ENCODE data around the gene ENTHD1.
A peak's percentile ranks its signal among the peaks of the same experiment; 100 is the strongest.
"Not testable (repeated sequence)": the region's sequence is repeated elsewhere in the genome, so short reads cannot be mapped to it uniquely, and the experiment has no call there.

The ENTHD1 gene

DNA sequence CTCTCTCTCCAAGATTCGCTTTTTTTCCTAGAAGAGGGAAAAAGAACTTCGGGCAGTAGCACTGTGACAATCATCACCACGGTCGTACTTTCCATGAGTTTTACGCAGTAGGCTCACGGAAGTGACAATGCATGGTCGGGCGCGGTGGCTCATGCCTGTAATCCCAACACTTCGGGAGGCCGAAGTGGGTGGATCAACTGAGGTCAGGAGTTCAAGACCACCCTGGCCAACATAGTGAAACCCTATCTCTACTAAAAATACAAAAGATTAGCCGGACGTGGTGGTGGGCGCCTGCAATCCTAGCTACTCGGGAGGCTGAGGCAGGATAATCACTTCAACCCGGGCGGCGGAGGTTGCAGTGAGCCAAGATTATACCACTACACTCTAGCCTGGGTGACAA, 30.7 kb upstream of the ENTHD1 start:
- no peak for DNase-seq (ENCODE audit: low spot score)

GRCh38 chr22:39923696-39924095, 30.1 kb upstream of the ENTHD1 start:
- no peak for DNase-seq (ENCODE audit: low spot score)

DNA sequence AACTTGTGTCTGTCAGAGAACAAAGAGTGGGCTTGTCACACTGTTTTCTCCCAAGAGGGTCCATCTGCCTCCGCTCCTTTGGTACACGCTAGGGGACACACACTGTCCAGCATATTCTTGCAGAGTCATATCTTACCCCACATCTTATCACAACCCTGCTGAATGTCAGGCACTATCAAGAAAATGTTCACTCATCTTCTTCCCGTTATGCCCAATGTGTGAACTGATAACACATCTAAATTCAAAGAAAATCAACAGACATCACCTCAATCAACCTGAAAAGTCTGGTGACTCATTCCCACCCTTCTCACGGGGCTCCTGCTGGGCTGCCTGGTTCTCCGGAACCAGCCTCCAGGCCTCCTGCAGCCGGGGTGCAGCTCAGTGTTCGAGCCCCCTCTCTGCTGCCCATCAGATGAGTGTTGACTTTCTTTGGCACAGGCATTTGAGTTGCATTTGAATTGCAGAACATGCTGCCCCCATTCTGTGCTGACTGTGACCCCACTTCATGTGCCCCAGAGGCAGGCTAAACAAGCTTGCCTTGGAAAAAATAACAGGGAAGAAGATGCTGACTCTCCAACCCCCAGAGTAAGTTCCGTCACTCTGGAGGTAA, 26.7 kb upstream of the ENTHD1 start:
- no peak for DNase-seq (ENCODE audit: low spot score)

- DNase-seq (ENCODE audit: low spot score) = peak; percentile 5
Observed at GRCh38 chr22:39917776-39918495, 24.4 kb upstream of the ENTHD1 start.

GRCh38 chr22:39917197-39917643, 23.7 kb upstream of the ENTHD1 start:
- DNase-seq (ENCODE audit: low spot score) = no peak

DNA sequence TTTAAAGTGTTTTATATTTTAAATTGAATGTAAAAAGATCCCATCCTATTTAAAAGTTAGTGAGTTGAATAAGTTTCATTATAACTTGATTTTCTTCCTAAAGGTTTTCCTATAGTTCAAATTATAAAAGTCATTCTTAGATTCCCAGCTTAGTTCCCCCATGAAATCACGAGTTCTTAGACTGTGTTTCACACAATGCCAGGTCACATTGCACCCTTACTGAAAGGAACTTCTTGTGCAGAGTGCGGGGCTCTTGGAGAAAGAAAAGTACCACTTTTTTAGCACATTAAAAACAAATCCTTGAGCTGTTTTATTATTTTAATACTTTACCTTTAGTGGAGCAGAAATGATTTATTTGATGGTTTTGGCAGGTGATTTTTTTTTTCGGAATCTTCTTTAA, 22.9 kb upstream of the ENTHD1 start:
- DNase-seq (ENCODE audit: low spot score) = no peak

GRCh38 chr22:39915295-39915726, 21.8 kb upstream of the ENTHD1 start:
- no peak for DNase-seq (ENCODE audit: low spot score)

- DNase-seq (ENCODE audit: low spot score) = no peak
Observed at GRCh38 chr22:39914584-39914983, 21.0 kb upstream of the ENTHD1 start.

DNA sequence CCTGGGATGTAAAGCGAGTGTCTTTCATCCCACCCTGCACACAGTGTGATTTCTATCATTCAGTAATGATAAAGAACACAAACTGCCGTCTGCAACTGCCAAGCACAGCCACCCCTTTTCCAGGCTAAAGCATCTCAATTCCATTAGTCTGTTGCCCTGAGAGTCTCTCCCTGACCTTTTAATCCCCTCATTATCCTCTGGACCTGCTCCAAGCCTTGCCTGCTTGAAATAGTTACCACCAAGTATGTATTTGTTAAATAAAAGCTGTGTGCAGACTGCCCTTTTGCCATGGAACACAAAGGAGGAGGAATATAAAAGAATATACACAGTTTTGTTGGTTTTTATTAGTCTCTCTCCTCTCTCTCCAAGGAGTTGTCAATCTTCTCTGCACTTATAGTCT, 20.3 kb upstream of the ENTHD1 start:
- DNase-seq (ENCODE audit: low spot score) = no peak

DNA sequence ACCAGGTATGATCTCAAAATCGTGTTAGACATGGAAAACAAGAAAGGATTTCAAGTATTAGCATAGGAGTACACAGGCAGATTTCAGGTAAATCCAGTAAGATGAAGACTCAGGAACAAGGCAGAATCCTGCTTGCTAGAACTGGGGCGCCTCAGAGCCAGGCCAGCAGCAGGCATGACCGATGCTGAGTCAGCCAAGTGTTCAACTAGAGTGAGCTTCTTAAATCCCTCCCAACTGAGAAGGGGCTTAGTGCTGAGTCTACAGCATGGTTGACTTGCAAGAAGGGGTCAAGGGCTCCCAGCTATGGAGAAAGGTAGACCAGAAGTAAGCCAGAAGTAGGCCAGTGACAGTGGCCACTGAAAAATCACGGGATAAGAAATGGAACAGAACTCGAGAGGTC, 19.8 kb upstream of the ENTHD1 start:
- no peak for DNase-seq (ENCODE audit: low spot score)

DNA sequence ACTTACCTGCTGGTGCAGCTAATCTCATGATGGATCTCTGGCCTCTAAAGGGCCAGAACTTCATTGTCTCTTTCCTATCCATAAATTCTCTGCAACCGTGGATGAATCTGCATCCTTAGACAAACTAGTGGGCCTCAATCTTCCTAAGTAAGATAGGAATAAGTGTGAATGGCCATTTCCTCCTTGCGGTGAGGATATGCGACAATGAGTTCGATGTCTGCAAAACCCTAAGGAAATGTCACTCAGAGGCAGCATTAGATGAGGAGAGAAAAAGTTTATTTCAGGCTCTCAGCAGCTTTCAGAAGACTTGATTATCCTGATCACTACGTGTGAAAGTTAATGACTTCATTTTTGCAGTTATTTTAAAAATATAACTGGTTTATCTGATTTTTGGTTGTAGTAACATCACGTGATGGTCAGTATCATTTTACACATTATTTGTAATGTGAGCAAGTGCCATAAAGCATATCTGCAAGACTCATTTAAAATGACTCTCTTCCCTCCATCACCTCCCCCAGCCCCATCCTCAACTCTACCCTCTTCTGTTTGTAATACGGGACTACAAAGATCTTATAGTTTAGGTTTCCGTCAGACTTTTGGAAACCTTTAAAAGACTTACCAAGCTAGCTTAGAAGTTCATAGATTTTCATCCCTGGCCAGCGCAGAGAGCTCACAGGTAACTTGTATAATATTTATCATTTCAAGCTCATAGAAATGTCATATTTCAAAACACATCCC, 17.5 kb upstream of the ENTHD1 start:
- DNase-seq (ENCODE audit: low spot score) = no peak

DNA sequence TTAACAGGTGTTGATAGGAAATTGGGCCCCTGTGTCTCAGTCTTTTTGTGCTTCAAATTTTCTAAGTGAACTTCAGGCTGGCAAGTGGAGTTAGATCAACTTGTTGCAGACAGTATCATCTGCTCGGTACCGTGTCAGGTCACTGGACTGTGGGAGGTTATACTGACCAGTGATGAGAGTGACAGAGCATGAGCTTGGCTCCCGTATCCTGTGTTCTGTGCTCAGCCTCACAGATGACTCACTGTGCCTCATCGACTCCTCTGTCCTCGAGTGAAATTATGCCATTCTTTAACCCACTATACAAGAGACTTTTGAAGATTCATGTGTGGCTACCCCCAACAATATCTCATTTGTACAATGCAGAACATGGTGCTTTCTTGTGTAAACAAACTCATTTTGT, 15.2 kb upstream of the ENTHD1 start:
- peak; percentile 14 for DNase-seq (ENCODE audit: low spot score)

DNA sequence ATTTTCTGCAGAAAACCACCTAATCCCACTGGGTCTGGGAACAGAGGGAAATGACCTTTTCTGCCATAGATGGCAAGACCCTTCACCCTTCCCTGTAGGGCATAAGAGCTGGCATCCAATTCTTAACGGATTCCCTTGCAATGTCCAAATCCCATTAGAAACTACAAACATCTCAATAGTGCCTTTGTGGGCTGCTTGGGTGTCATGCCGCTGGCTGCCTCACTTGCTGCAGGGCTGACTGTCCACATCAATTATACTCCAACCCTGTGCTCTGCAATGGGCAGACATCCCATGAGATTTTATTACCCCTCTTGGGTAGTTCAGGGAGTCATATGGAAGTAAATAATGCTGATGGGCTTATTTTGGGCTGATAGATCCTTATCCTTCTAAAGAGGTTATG, 14.6 kb upstream of the ENTHD1 start:
- DNase-seq (ENCODE audit: low spot score) = no peak

DNA sequence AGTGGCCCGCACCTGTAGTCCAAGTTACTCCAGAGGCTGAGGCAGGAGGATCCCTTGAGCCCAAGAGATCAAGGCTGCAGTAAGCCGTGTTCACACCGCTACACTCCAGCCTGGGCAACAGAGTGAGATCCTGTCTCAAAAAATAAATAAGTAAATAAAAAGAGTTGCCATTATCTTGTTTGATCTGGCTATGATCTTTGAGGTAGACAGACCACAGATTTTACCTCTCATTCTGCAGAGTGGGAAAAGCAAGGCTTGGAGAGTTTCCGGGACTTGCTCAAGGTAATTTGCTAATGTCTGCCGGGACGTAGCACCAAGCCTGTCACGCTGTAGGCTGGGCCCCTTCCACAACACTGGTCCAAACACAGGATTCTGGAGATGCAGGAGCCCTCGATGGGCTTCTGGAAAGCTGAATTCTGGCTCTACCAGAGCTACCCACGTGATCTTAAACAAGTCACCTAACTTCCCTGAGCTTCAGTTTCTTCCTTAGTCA, 14.1 kb upstream of the ENTHD1 start:
- no peak for DNase-seq (ENCODE audit: low spot score)

GRCh38 chr22:39907047-39907446, 13.5 kb upstream of the ENTHD1 start:
- no peak for DNase-seq (ENCODE audit: low spot score)

DNA sequence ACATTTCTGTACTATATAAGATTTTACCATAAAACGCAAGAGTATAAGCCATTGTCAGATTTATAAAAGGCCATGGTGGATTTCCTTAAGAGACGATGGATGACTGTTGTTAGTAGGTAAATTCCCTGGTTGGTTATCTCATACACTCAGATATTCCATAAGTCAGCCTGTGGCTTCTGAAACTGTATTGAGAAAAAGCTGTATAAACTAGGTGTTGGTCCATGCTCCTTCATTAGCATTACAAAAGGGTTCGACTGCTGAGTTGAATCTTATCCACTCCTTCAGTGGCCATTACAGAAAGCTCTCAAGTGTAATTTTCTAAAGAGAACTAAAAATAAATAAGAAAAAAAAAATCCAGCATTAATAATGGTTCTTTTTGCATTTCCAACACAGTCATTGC, 12.6 kb upstream of the ENTHD1 start:
- DNase-seq (ENCODE audit: low spot score) = no peak

GRCh38 chr22:39905687-39906086, 12.1 kb upstream of the ENTHD1 start:
- DNase-seq (ENCODE audit: low spot score) = no peak

GRCh38 chr22:39904862-39905261, 11.3 kb upstream of the ENTHD1 start:
- no peak for DNase-seq (ENCODE audit: low spot score)

DNA sequence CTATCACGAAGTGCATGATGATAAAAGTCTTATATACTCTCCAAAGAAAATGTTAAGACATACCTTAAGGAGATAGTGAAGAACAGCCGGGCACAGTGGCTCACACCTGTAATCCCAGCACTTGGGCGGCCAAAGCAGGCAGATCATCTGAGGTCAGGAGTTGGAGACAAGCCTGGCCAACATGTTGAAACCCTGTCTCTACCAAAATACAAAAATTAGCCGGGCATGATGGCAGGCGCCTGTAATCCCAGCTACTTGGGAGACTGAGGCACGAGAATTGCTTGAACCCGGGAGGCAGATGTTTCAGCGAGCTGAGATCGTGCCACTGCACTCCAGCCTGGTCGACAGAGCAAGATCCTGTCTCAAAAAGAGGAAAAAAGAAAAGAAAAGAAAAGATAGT, 10.5 kb upstream of the ENTHD1 start:
- DNase-seq (ENCODE audit: low spot score) = not testable (repeated sequence)

DNA sequence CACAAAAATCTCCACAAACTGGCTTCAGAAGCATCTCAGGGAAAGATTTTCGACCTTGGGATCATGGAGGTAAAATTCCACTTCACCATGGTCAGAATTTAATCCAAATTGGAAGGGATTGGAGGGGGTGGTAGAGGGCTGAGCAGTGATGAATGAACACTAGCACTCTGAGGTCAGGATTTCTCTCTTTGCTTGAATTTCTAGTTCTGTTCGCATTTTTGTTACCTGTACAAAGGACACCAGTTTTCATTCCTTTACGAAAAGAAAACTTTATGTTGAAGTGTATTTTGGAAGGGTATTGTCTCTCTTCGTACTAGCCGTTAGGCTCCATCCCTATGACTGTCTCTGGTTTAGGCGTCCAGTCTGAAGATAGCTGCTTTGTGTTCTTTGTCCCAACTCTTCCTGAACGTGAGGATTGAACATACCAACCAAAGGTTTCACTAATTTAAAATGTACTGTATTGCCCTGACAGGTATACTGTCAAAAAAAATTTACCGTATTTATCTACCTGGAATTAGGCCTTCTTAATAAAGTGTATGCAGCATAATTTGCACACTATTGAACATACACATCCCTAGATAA, 8.1 kb upstream of the ENTHD1 start:
- no peak for DNase-seq (ENCODE audit: low spot score)

GRCh38 chr22:39900306-39901227, 7.0 kb upstream of the ENTHD1 start, which contains the start of gene GRAP2:
GRAP2 (plus strand) TSS chr22:39901084; CDS start chr22:39947107, 46,023 bp downstream.
- DNase-seq (ENCODE audit: low spot score) = no peak
